Adrenal gland (tissue), 5 donors: ENCODE data around the gene GLI2.

Experiments
- POLR2A ChIP-seq, 2 donors: fragments of 450-650 bp; IDR thresholded peaks; one replicate each; pipeline ENCODE4 v1.6.1; 2017; ENCODE audit warnings: antibody characterized with exemption in 2 of 2, mild to moderate bottlenecking in 2 of 2, moderate library complexity in 1 of 2
- TF ChIP-seq, protein P1 (sequence below), 6 experiments: fragments of 450-650 bp in 4 of 6; fragments of 200-600 bp in 2 of 6; sonication (generic) in 1 of 6; IDR thresholded peaks; 1 replicate in 5 of 6; 2 replicates in 1 of 6; pipeline versions ENCODE4 v1.5.1 to v1.8.0; 2016 to 2021; ENCODE audit warnings: antibody characterized with exemption in 6 of 6, mild to moderate bottlenecking in 2 of 6, moderate library complexity in 1 of 6
- donor health status: DM: no; HTN: no; CAD: no.

DNA sequence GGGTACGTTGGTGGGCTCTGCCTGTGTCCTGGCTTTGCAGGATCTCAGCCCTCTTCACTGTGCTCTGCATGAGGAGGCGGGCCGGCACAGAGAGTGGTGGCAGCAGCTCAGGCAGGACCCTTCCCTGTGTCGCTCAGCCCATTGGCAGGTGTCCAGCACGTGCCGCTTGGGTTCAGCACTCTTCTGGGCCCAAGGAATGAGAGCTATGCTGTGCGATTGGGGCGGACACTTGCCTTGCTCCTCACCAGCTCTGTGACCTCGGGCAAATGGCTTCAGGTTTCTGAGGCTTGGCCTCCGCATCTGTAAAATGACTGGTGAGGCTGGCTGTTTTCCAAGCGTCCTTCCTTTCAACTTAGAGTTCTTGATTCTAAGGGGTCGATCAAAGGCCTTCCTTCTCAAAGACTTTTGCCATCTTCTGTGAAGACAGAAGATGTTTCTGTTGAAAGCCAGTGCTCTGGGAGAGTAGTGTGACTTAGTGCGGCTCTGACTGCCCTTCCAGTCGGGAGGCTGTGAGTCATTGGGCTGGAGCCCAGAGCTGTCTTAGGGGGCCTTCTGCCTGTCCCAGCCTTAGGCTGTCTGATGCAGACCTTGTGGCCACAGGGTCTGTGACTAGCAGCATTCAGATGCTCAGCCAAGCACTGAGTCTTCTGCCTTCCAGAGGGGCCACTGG, 35.6 kb downstream of the GLI2 start:
- TF ChIP-seq, protein P1, sequence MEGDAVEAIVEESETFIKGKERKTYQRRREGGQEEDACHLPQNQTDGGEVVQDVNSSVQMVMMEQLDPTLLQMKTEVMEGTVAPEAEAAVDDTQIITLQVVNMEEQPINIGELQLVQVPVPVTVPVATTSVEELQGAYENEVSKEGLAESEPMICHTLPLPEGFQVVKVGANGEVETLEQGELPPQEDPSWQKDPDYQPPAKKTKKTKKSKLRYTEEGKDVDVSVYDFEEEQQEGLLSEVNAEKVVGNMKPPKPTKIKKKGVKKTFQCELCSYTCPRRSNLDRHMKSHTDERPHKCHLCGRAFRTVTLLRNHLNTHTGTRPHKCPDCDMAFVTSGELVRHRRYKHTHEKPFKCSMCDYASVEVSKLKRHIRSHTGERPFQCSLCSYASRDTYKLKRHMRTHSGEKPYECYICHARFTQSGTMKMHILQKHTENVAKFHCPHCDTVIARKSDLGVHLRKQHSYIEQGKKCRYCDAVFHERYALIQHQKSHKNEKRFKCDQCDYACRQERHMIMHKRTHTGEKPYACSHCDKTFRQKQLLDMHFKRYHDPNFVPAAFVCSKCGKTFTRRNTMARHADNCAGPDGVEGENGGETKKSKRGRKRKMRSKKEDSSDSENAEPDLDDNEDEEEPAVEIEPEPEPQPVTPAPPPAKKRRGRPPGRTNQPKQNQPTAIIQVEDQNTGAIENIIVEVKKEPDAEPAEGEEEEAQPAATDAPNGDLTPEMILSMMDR (IDR thresholded peaks at IDR 0.05): no peak
- no peak for TF ChIP-seq POLR2A (IDR thresholded peaks at IDR 0.05)
